KMS-11 (cell line): ENCODE results near the gene LEO1.
"Not testable (repeated sequence)": the region's sequence is repeated elsewhere in the genome, so short reads cannot be mapped to it uniquely, and the experiment has no call there.

ENCODE experiments used
- H2AFZ ChIP-seq: fragments of 200-600 bp; sonication (generic); 2 replicates; pipeline ENCODE4 v1.6.1; 2016; ENCODE audit warnings: antibody characterized with exemption, mixed run types, low read depth
- H3K27ac ChIP-seq: fragments of 200-600 bp; sonication (generic); 2 replicates; pipeline ENCODE4 v1.6.1; 2016; ENCODE audit warnings: mild to moderate bottlenecking, mixed run types
- H3K27me3 ChIP-seq: fragments of 200-600 bp; sonication (generic); 2 replicates; pipeline ENCODE4 v1.6.1; 2017; ENCODE audit warnings: mild to moderate bottlenecking, low read depth, mixed run types, moderate library complexity; ENCODE audit not compliant: insufficient read depth
- H3K36me3 ChIP-seq: fragments of 200-600 bp; sonication (generic); 2 replicates; pipeline ENCODE4 v1.6.1; 2017; ENCODE audit warnings: mild to moderate bottlenecking, mixed run types; ENCODE audit not compliant: insufficient read depth
- H3K4me1 ChIP-seq: fragments of 200-600 bp; sonication (generic); 2 replicates; pipeline ENCODE4 v1.6.1; 2016; ENCODE audit warnings: mild to moderate bottlenecking, low read depth, mixed run types; ENCODE audit not compliant: poor library complexity, severe bottlenecking
- H3K4me2 ChIP-seq: fragments of 200-600 bp; sonication (generic); 2 replicates; pipeline ENCODE4 v1.7.0; 2016; ENCODE audit warnings: mild to moderate bottlenecking, mixed run types
- H3K4me3 ChIP-seq: fragments of 200-600 bp; sonication (generic); IDR thresholded peaks from 2 replicates; pipeline ENCODE4 v1.6.1; 2017; ENCODE audit warnings: low read depth, low read length, mixed read lengths; ENCODE audit not compliant: insufficient read depth
- H3K79me2 ChIP-seq: fragments of 200-600 bp; sonication (generic); 2 replicates; pipeline ENCODE4 v1.6.1; 2016; ENCODE audit warnings: low read depth, mixed run types; ENCODE audit not compliant: insufficient read depth
- H3K9ac ChIP-seq: fragments of 200-600 bp; sonication (generic); 2 replicates; pipeline ENCODE4 v1.6.1; 2016; ENCODE audit warnings: mild to moderate bottlenecking, mixed run types
- H4K20me1 ChIP-seq: fragments of 200-600 bp; sonication (generic); 2 replicates; pipeline ENCODE4 v1.6.1; 2016; ENCODE audit warnings: mild to moderate bottlenecking, mixed run types; ENCODE audit not compliant: insufficient read depth
- TF ChIP-seq, protein P1 (sequence below): fragments of 200-600 bp; sonication (generic); conservative IDR thresholded peaks from 2 replicates; pipeline ENCODE4 v1.6.1; 2017; ENCODE audit warnings: low read depth, mild to moderate bottlenecking, antibody characterized with exemption, low read length, moderate library complexity, mixed read lengths

LEO1 gene

DNA sequence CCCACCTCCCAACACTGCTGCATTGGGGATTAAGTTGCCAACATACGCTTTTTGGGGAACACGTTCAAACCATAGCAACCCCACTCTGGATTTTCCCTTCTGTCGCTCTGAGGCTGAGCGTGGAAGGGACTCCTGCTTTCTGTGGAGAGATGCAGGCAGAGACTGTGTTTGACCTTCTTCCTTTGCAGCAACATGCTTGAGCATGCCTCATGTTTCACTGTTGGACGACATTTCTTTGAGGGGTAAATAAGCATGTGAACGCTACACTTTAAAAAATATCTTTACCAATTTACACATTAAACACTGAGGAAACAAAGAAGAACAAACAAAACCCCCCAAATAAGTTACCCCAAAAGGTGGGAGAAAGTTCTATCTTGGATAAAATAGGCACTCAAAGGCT is 33.2 kb upstream of the LEO1 start:
- Histone ChIP-seq H3K4me1 (peaks cover 12% of the 10 kb centered on the region), H3K36me3 (no peaks in the 10 kb centered on the region), H3K27ac (no peak overlapping the region), H4K20me1 (no peaks in the 10 kb centered on the region), H3K79me2 (no peaks in the 10 kb centered on the region), H3K4me3 (no peak overlapping the region), H3K4me2 (no peak overlapping the region), H3K9ac (no peak overlapping the region), H3K27me3 (no peaks in the 10 kb centered on the region), H2AFZ (no peak overlapping the region)
- TF ChIP-seq, protein P1, sequence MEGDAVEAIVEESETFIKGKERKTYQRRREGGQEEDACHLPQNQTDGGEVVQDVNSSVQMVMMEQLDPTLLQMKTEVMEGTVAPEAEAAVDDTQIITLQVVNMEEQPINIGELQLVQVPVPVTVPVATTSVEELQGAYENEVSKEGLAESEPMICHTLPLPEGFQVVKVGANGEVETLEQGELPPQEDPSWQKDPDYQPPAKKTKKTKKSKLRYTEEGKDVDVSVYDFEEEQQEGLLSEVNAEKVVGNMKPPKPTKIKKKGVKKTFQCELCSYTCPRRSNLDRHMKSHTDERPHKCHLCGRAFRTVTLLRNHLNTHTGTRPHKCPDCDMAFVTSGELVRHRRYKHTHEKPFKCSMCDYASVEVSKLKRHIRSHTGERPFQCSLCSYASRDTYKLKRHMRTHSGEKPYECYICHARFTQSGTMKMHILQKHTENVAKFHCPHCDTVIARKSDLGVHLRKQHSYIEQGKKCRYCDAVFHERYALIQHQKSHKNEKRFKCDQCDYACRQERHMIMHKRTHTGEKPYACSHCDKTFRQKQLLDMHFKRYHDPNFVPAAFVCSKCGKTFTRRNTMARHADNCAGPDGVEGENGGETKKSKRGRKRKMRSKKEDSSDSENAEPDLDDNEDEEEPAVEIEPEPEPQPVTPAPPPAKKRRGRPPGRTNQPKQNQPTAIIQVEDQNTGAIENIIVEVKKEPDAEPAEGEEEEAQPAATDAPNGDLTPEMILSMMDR, result no peak

DNA sequence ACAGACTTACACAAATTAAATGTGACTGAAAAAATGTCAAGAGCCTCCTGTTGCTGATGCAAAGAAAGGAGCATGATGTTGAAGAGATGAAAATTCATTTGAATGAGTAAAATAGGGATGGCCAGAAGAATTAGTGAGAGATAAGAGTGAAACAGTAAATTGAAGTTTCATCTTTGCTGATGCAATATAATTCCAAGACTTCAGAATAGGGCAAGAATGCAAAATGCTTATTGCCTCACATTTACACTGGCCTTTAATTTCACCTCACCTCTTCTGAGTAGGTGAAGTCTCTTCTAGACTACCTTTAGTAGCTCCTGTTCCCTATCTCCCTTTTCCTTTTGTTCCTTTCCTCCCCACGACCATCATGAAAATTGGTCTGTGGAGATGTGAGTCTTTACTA is 32.1 kb upstream of the LEO1 start:
- H3K79me2 ChIP-seq, result no peaks in the 10 kb centered on the region
- no peak overlapping the region for H2AFZ ChIP-seq
- H3K4me1 ChIP-seq, result peaks cover 12% of the 10 kb centered on the region
- no peaks in the 10 kb centered on the region for H3K27me3 ChIP-seq
- TF ChIP-seq, protein P1, result no peak
- no peak overlapping the region for H3K4me3 ChIP-seq
- H3K27ac ChIP-seq, result no peak overlapping the region
- H3K4me2 ChIP-seq, result peak overlapping the region; percentile 19; the same call in 1 of the 2 replicates
- no peak overlapping the region for H3K9ac ChIP-seq
- no peaks in the 10 kb centered on the region for H3K36me3 ChIP-seq
- H4K20me1 ChIP-seq, result no peaks in the 10 kb centered on the region

DNA sequence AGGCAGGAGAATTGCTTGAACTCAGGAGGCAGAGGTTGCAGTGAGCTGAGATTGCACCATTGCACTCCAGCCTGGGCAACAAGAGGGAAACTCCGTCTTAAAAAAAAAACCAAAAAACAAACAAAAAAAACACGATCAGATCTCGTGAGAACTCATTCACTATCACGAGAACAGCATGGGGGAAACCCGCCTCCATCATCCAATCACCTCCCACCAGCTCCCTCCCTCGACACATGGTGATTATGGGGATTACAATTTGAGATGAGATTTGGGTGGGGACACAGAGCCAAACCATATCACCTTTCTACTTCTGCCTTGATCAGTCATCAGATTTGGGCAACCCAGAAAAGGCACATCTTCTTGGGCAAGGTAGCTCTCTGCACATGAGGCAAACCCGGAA is 31.5 kb upstream of the LEO1 start:
- H3K79me2 ChIP-seq, H3K4me2 ChIP-seq, H3K4me3 ChIP-seq, H3K27ac ChIP-seq, H3K27me3 ChIP-seq, H3K36me3 ChIP-seq, H2AFZ ChIP-seq, H4K20me1 ChIP-seq, H3K9ac ChIP-seq: not testable (repeated sequence)
- H3K4me1 ChIP-seq, result peaks cover 12% of the 10 kb centered on the region

DNA sequence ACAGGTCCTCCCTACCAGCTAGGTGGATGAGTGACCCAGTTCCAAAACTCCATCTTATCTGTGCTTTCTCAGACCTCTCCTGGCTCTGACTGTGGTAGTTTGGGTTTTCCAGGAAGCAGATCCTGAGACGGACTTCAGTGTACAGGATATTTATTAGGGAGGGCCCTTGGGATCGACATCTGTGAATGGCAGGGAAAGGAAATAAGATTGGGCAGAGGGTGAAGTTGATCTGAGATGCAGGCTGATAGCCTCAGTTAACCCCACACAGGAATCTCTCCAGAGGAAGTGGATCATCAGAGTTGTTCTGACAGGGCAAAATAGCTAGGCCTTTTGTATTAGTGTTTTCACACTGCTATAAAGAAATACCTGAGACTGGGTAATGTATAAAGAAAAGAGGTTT is 30.8 kb upstream of the LEO1 start:
- H2AFZ ChIP-seq, result no peak overlapping the region
- no peaks in the 10 kb centered on the region for H3K79me2 ChIP-seq
- no peaks in the 10 kb centered on the region for H4K20me1 ChIP-seq
- no peak overlapping the region for H3K9ac ChIP-seq
- H3K27ac ChIP-seq, result no peak overlapping the region
- no peaks in the 10 kb centered on the region for H3K27me3 ChIP-seq
- no peak overlapping the region for H3K4me2 ChIP-seq
- no peak overlapping the region for H3K4me3 ChIP-seq
- H3K4me1 ChIP-seq, result peaks cover 12% of the 10 kb centered on the region
- H3K36me3 ChIP-seq, result no peaks in the 10 kb centered on the region
- TF ChIP-seq, protein P1, result no peak

DNA sequence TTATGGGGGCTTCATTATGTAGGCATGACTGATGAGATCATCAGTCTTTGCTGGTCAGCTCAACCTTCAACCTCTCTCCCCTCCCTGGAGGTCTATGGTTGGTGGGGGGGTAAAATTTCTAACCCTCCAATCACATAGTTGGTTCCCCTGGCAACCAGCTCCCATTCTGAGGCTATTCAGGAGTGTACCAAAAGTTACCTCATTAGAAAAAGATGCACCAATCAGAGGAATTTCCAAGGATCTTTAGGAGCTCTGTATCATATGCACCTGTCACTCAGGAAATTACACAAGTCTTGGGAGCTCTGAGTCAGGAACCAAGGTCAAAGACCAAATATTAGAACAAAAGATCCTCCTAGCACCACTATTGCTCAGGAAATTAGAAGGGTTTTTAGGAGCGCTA is 21.4 kb upstream of the LEO1 start:
- H3K27ac ChIP-seq, result no peak overlapping the region
- no peaks in the 10 kb centered on the region for H3K4me1 ChIP-seq
- TF ChIP-seq, protein P1, result no peak

More for the DNA sequence above, 21.4 kb upstream of the LEO1 start:
- no peaks in the 10 kb centered on the region for H3K79me2 ChIP-seq
- H3K36me3 ChIP-seq, result no peaks in the 10 kb centered on the region
- no peak overlapping the region for H2AFZ ChIP-seq
- H3K9ac ChIP-seq, result no peak overlapping the region
- no peak overlapping the region for H3K4me2 ChIP-seq
- no peaks in the 10 kb centered on the region for H3K27me3 ChIP-seq
- H4K20me1 ChIP-seq, result no peaks in the 10 kb centered on the region
- H3K4me3 ChIP-seq, result no peak overlapping the region
